ENCODE measurements around the gene FLT1.
A peak's percentile ranks its signal among the peaks of the same experiment; 100 is the strongest.

Gene FLT1

DNA sequence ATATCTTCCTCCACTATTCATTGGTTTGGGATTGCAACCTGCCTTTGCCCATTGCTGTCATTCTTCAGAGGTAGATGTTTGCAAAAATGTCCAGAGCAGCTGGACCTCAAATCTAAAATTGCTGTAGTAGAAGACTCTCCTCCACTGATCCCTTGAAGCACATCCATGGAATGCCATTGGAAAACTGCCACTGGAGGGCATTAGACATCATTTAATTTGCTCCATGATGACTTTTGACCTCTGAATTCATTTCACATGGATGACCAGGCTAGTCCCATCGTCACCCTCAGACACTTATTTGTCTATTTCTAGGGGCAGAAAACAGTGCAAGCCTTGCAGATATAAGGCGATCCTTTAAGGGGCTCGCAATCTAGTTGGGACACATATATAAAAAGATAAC is 33.9 kb upstream of the FLT1 start:
- no peak for DNase-seq (ENCODE audit: low spot score)

- no peak for DNase-seq (ENCODE audit: low spot score)
Observed at GRCh38 chr13:28528388-28528787, 33.5 kb upstream of the FLT1 start.

GRCh38 chr13:28527629-28528028 is 32.7 kb upstream of the FLT1 start:
- DNase-seq (ENCODE audit: low spot score): no peak

DNA sequence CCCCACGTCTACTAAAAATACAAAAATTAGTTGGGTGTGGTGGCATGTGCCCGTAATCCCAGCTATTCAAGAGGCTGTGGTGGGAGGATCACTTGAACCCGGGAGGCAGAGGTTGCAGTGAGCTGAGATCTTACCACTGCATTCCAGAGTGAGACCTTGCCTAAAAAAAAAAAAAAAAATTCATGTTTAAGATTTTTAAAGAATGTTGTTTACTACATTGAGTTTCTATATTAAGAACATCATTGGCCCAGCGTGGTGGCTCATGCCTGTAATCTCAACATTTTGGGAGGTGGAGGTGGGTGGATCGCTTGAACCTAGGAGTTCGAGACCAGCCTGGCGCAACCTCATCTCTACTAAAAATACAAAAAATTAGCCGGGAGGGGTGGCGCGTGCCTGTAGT is 31.9 kb upstream of the FLT1 start:
- DNase-seq (ENCODE audit: low spot score): no peak

DNA sequence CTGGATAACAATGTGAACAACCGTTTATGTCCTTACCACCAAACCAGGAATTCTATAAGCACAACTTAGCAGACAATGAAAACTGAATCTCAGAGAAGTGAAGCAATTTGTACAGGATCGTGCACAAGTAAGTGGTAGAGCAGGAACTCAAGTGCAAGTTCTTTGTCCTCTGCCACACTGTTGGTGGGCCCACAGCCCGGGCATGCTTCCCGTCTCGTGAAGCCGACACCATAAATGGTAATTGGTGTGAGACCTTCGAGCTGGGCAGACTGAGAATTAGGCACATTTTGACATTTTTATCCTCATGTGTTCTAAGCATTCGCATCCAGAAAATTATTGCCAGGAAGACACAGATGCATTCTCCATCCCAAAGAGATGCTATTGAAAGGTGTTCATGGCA is 27.9 kb upstream of the FLT1 start:
- no peak for DNase-seq (ENCODE audit: low spot score)

- DNase-seq (ENCODE audit: low spot score): no peak
Observed at GRCh38 chr13:28513745-28514144, 18.8 kb upstream of the FLT1 start.

DNA sequence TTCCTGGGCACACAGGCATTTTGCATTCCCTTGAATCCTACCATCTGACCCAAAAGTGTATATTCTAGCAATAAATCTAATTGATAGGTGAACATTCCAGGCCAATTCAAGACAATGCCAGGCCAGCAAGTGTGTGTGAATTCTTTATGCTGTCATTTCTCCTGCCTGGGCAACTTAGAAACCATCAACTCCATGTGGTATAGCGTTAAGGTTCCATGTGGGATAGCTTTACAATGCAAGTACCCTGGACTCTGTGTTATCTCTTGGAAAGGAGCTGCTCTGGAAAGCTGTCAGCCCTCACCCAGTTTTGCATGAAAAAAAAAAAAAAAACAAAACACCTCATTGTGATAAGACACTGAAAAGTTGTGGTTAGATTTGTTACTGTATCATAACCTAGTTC is 15.6 kb upstream of the FLT1 start:
- no peak for DNase-seq (ENCODE audit: low spot score)

GRCh38 chr13:28510066-28510465 is 15.1 kb upstream of the FLT1 start:
- DNase-seq (ENCODE audit: low spot score): no peak

- DNase-seq (ENCODE audit: low spot score): no peak
Observed at GRCh38 chr13:28505543-28506135, 10.7 kb upstream of the FLT1 start.

DNA sequence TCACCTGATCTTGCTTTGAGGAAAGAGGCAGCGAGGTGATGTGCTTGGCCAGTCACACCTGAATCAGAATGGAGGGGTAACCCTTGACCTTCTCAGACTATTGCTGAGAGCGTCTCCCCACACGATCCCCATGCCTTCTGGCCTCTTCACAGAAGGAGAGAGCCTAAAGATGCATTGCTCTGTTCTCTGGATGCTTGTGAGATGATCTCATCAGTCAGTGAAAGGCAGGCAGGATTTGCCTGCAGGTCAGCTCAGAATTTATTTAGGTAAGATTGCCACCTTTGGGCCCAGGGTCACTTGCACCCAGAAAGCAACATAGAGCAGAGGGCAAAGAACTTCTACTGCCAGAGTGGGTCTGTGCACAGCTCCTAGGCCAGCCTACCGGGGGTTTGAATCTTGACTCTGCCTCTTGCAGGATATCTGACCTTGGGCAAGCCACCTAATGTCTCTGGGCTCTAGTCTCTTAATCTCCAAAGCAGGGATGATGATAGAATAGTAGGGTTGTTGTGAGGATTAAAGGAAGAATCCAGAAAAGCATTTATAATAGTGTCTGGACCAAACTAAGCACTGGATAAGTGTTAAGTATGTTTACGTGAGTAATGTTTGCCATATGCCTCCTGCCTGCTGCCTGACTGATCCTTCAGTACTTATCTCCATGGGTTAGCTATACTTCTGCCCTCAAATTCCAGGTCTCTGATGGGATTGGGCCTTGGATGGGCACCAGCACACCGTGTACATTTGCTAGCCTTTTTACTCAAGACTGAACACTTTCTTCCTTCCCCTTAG is 8.4 kb upstream of the FLT1 start:
- DNase-seq (ENCODE audit: low spot score): no peak

GRCh38 chr13:28501547-28501946 is 6.6 kb upstream of the FLT1 start:
- no peak for DNase-seq (ENCODE audit: low spot score)

DNA sequence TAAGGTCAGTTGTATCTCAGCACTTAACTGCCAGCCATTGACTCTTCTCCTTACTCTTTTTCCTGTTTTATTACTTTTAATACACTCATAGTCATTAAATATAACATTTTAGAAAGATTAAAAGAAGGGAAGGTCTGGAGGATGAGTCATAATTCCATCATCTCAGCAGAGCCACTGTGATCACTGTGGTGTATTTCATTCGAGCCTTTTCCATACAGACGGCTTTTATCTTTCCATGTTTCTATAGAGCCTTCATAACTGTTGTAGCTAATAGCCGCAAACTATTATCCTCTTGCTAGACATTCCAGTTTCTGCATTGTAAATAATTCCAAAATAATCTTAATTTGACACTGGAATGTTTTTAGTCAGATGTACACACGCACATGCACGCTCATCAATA is 4.7 kb upstream of the FLT1 start:
- DNase-seq (ENCODE audit: low spot score): peak; percentile 24

GRCh38 chr13:28498481-28499115 is 3.7 kb upstream of the FLT1 start:
- DNase-seq (ENCODE audit: low spot score): no peak

- no peak for DNase-seq (ENCODE audit: low spot score)
Observed at GRCh38 chr13:28497143-28497876, 2.4 kb upstream of the FLT1 start.

DNA sequence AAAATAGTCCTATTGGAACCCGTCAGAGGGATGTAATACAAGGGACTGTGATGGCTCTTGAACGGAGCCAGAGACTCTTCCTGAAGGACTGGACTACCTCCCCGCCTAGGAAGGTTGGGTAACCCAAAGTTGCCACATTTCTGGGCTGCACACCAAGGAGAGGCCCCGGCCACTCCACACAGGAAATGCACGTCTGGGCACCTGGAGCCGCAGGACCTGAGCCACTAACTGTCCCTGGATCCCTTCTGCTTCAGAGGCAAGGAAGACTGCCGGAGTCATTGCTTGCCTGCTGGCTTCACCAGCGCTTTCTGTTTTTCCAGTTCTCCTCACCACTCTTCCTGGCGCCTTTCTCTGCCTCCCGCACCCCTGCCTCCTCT is 1.2 kb upstream of the FLT1 start:
- DNase-seq (ENCODE audit: low spot score): no peak

DNA sequence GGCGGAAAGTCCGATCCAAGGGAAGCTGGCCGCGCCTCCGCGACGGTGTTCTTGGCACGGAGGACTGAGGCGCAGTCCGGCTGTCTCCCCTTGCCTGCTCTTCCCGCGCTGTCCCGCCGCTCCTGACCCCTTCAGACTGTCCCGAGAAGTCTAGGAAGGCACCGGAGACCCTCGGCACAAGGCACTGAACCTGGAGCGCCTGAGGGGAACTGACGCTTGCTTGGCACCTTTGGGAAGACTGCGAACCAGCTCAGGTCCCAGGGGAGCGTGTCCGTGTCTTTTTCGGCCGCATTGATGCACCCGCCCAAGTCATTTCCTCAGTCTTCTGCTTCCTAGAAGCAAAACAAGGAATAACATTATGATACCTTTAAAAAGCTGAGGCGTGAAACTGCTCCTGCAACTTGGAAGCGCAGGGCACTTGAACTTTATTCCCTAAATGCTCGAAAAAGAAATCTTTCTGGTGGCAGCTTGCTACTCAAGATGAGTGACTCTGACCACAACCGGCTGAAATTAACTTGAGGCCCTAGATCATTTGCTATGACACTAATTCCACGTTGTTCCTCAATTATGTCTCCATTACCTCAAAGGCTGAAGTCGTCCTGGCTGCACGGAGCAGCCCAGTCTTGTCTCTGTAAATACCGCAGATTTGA is 735 bp upstream of the FLT1 start:
- no peak for DNase-seq (ENCODE audit: low spot score)

GRCh38 chr13:28494504-28494777 is 487 bp downstream of the FLT1 start:
- no peak for DNase-seq (ENCODE audit: low spot score)

DNA sequence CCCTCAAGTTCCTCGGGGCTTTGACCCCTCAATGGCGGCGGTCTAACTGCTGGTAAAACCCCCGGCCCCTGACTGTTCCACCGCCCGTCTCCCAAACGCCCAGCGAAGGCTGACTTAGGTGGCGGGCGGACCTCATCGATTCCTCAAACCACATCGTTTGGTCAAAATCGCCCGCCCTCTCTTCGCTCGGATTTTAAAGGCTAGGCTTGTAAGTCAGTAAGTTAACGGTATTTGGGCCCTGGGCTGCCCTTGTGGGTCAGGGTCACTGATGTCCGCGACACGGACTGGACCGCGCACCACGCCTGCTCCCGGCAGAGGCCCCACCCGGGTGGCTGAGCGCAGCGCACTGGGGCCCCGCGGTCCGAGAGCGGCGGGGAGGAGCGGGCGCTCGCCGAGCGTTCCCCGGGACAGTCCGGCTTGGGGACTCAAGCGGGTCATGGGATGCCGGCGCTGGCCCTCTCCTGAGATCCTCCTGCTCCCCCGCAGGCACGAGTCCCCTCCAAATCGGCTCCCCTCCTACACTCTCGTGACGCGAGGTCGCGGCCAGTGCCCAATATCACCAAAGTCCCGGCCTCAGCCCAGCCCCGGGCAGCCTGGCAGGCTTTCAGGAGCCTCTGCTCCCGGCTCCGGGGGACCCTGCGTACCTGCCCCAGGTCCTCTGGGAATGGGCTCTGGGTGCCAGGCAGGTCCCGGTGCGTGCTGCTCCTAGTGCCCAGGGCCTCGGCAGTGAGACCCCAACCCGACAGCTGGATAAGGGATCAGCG is 1.0 kb downstream of the FLT1 start:
- peak; percentile 14 for DNase-seq (ENCODE audit: low spot score)

DNA sequence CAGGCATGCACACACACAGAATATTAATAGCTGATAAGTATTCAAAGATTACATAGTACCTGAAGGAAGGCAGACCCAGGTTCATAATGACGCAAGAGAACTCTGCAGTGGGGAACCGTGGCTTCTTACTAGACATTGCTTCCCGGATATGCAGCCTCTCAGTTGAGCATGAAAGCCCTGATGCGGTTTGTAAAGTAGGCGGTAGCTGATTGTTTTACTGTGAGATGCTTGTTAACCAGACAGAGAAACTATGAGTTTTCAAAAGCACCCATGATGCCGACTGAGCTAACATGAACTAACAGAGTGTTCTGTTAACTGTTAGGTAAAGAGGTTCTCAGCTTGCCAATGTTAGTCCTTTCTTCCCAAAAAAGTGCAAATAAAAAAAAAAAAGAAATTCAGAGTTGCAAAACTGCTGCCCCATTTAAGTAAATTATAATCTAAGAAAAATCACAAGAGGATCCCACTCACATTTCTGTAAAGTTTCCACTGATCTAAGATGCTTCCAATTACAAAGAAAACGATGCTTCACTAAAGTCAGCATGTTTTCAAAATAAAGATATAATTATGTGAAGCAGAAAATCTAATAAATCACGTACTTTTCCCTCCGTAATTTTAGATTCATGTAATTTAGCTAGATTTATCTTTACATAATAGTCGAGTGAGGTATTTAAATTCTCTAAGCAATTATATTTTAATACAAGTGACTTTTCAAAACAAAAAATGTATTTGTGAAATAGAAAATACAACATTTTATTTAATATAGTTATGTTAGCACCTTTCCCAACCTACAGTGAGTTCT is 2.2 kb downstream of the FLT1 start:
- DNase-seq (ENCODE audit: low spot score): no peak

DNA sequence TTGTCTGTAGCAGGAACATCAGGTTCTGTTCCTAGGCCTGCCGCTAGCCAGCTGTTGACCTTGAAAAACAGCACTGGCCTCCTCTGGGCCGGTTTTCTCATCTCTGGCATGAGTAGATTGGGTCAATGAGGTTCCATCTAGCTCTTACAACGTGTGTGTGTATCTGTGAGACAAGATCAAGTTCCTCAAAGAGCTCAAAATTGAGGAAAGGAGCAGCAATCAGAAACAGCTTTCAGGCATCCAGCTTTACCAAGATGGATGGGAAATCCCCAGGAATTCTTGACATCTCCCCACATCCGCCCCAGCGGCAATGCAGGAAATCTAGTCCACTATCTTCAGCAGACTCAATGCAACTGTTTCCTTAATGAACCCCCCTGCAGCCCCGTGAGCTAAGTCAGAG is 4.9 kb downstream of the FLT1 start:
- DNase-seq (ENCODE audit: low spot score): no peak

DNA sequence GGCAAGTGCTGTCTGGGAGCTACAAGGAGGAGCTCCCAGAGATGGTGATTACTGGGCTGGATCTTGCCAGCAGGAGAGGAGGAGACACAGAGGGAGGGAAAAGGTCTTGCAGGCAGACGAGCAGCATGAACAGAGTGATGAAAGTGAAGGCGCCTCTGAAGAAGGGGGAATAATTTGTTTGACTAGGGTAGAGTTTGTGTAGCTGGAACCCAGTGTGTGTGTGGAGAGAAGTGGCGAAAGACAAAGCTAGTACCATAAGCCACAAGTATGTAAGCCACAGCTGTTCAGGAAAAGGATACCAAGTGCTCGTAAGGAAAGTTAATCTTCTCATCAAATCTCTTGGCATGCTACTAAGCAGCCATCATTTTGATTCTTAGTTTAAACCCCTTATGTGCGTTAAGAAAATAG is 5.4 kb downstream of the FLT1 start:
- DNase-seq (ENCODE audit: low spot score): peak; percentile 52
